SU-DHL-6 (cell line): ENCODE data around the gene TRPM7.

Experiments
- H2AFZ ChIP-seq: fragments of 200-600 bp; sonication (generic); 2 replicates; pipeline ENCODE4 v1.6.1; 2014; ENCODE audit warnings: low read depth, mild to moderate bottlenecking, moderate library complexity, mixed read lengths, antibody characterized with exemption, low read length; ENCODE audit not compliant: severe bottlenecking
- H3F3A ChIP-seq: fragments of 200-600 bp; shearing (Covaris generic); 2 replicates; pipeline ENCODE4 v1.6.0; 2016; ENCODE audit warnings: antibody characterized with exemption, mild to moderate bottlenecking; ENCODE audit not compliant: insufficient read depth
- H3K27ac ChIP-seq: fragments of 200-600 bp; sonication (generic); 2 replicates; pipeline ENCODE4 v1.5.1; 2016; ENCODE audit warnings: low read depth, mild to moderate bottlenecking, low read length, moderate library complexity, mixed read lengths
- H3K27me3 ChIP-seq: fragments of 200-600 bp; sonication (generic), shearing (Covaris generic); 2 replicates; pipeline ENCODE4 v1.6.0; 2014; ENCODE audit warnings: mild to moderate bottlenecking, low read length
- H3K36me3 ChIP-seq: fragments of 200-600 bp; sonication (generic); 2 replicates; pipeline ENCODE4 v1.6.1; 2014; ENCODE audit warnings: mild to moderate bottlenecking, low read length, mixed read lengths
- H3K4me2 ChIP-seq: fragments of 300-600, 200-600 bp; shearing (Covaris generic), sonication (generic); 2 replicates; pipeline ENCODE4 v1.6.0; 2014; ENCODE audit warnings: low read length, low read depth, mild to moderate bottlenecking; ENCODE audit not compliant: poor library complexity, severe bottlenecking
- H3K4me3 ChIP-seq: fragments of 200-600 bp; sonication (generic); 2 replicates; pipeline ENCODE4 v1.5.1; 2014; ENCODE audit warnings: antibody characterized with exemption, low read length, mild to moderate bottlenecking, mixed read lengths; ENCODE audit not compliant: insufficient read depth, poor library complexity, severe bottlenecking
- H3K79me2 ChIP-seq: fragments of 200-600 bp; sonication (generic); 2 replicates; pipeline ENCODE4 v1.6.1; 2014; ENCODE audit warnings: mild to moderate bottlenecking, low read length, moderate library complexity; ENCODE audit not compliant: insufficient read depth
- H3K9ac ChIP-seq: fragments of 200-600 bp; sonication (generic); 2 replicates; pipeline ENCODE4 v1.7.0; 2014; ENCODE audit warnings: mild to moderate bottlenecking, low read length
- H3K9me2 ChIP-seq: fragments of 200-600 bp; sonication (generic); replicated peaks from 2 replicates; pipeline ENCODE4 v1.6.1; 2014; ENCODE audit warnings: low read length; ENCODE audit not compliant: insufficient read depth
- H3K9me3 ChIP-seq: fragments of 200-600 bp; sonication (generic); 2 replicates; pipeline ENCODE4 v1.6.1; 2014; ENCODE audit warnings: low read length, mixed read lengths; ENCODE audit not compliant: insufficient read depth
- H4K20me1 ChIP-seq: fragments of 200-600 bp; sonication (generic); 2 replicates; pipeline ENCODE4 v1.6.1; 2014; ENCODE audit warnings: low read depth, mild to moderate bottlenecking, antibody characterized with exemption, low read length, moderate library complexity, mixed read lengths
- CTCF ChIP-seq: fragments of 200-600 bp; sonication (generic); IDR thresholded peaks from one replicate; pipeline ENCODE4 v1.5.1; 2017; ENCODE audit warnings: antibody characterized with exemption, mild to moderate bottlenecking, low read length, moderate library complexity; ENCODE audit not compliant: insufficient read depth, poor library complexity, severe bottlenecking
- EZH2phosphoT487 ChIP-seq: fragments of 200-600 bp; sonication (generic), shearing (Covaris generic); conservative IDR thresholded peaks from 2 replicates; pipeline ENCODE4 v1.6.1; 2018; ENCODE audit warnings: mild to moderate bottlenecking, antibody characterized with exemption, low read length, moderate library complexity, mixed read lengths

The TRPM7 gene

DNA sequence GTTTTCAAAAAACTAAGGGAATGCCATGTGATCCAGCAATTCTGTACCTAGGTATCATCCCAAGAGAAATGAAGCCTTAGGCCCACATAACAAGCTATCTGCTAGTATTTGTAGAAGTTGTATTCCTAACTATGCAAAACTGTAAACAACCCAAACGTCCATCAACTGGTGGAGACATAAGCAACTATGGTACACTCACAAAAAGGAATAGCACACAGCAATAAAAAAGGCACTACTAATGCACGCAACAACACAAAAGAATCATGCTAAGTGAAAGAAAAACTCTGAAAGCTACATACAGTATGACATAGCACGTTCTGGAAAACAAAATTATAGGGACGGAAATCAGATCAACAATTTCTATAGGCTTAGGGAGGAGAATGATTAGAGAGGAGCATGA is 155.4 kb downstream of the TRPM7 start:
- Histone ChIP-seq H3K9me2 (no peaks in the 10 kb centered on the region), H3K9ac (no peak overlapping the region), H3K27me3 (no peaks in the 10 kb centered on the region), H3K4me2 (no peak overlapping the region), H3K4me3 (no peak overlapping the region), H4K20me1 (no peaks in the 10 kb centered on the region), H3F3A (no peaks in the 10 kb centered on the region), H3K27ac (no peak overlapping the region), H2AFZ (no peak overlapping the region), H3K36me3 (no peaks in the 10 kb centered on the region), H3K9me3 (no peaks in the 10 kb centered on the region), H3K79me2 (no peaks in the 10 kb centered on the region)
- no peak for TF ChIP-seq CTCF
- TF ChIP-seq EZH2phosphoT487: no peak

DNA sequence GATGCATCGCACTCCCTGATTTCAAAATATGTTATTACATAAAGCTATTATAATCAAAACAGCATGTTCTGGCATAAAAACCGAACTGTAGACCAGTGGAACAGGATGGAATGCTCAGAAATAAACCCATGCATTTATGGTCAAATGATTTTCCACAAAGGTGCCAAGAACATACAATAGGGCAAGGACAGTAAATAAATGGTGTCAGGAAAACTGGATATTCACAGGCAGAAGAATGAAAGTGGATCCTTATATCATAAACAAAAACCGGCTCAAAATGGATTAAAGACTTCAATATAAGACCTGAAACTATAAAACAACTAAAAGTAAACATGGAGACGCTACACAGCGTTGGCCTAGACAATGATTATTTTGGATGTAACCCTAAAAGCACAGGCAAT is 162.7 kb downstream of the TRPM7 start:
- no peak overlapping the region for H2AFZ ChIP-seq
- no peak for TF ChIP-seq CTCF
- TF ChIP-seq EZH2phosphoT487: no peak

DNA sequence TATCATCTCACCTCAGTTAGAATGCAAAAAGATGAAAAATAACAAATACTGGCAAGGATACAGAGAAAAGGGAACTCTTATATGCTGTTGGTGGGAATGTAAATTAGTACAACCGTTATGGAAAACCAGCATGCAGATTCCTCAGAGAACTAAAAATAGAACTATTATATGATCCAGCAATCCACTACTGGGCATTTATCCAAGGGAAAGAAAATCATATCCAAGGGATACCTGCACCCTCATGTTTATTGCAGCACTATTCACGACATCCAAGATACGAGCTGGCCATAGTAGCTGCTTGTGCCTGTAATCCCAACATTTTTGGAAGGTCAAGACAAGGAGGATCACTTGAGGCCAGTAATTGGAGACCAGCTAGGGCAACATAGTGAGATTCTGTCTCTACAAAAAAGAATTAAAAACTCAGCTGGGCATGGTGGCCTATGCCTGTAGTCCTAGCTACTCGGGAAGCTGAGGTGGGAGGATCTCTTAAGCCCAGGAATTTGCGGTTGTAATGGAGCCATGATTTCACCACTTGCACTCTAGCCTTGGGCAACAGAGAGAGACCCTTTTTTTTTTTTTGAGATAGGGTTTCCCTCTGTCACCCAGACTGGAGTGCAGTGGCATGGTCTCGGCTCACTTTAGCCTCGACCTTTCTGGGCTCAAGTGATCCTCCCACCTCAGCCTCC is 166.7 kb downstream of the TRPM7 start:
- Histone ChIP-seq H3K27me3 (no peaks in the 10 kb centered on the region), H4K20me1 (no peaks in the 10 kb centered on the region), H3K4me2 (no peak overlapping the region), H3K79me2 (no peaks in the 10 kb centered on the region), H3K4me3 (no peak overlapping the region), H3K27ac (no peak overlapping the region), H3K36me3 (no peaks in the 10 kb centered on the region), H3K9me3 (no peaks in the 10 kb centered on the region), H3K9ac (no peak overlapping the region), H3F3A (no peaks in the 10 kb centered on the region), H3K9me2 (no peaks in the 10 kb centered on the region), H2AFZ (no peak overlapping the region)
- TF ChIP-seq EZH2phosphoT487: no peak
- TF ChIP-seq CTCF: no peak

More for the DNA sequence above, 162.7 kb downstream of the TRPM7 start:
- H3K4me2 ChIP-seq: no peak overlapping the region
- H3K36me3 ChIP-seq: no peaks in the 10 kb centered on the region
- no peaks in the 10 kb centered on the region for H3K9me3 ChIP-seq
- H4K20me1 ChIP-seq: no peaks in the 10 kb centered on the region
- H3K79me2 ChIP-seq: no peaks in the 10 kb centered on the region
- no peak overlapping the region for H3K9ac ChIP-seq
- no peaks in the 10 kb centered on the region for H3K27me3 ChIP-seq
- no peaks in the 10 kb centered on the region for H3F3A ChIP-seq
- H3K4me3 ChIP-seq: no peak overlapping the region
- H3K27ac ChIP-seq: no peak overlapping the region
- no peaks in the 10 kb centered on the region for H3K9me2 ChIP-seq
